ENCODE measurements around the gene DNAJA3. TPM values are rescaled to one million over a fixed set of nuclear protein-coding genes. Genes with fewer than 3 reads are reported as not detected.

The DNAJA3 gene
- total RNA-seq, 8 experiments from 2014 or later, result 28.3 to 69.4 (median 44.3) TPM

- 50 to 100% (median 100%) methylated on average over 1 of the region's 1 CpG; no CpG with 5 or more reads in 2 of the 10 experiments for WGBS, 10 experiments
- H3K27ac ChIP-seq, result no peak overlapping the region
- H3K4me3 ChIP-seq, result no peak overlapping the region
- in situ Hi-C loops (cut with MboI; ENCODE audit: low pct_unique_long_range_greater_than_20kb in 2 of 9, low sequenced_read_pairs in 9 of 9, unreplicated experiment in 9 of 9), result no loop called here
- no peaks in the 10 kb centered on the region for H3K4me1 ChIP-seq (replicated peaks in 1 of 2)
- ATAC-seq (replicated peaks in 6 of 8), result no peak
These were observed 56.3 kb downstream of the DNAJA3 start for GRCh38 chr16:4481963-4482362.

GRCh38 chr16:4486126-4486893 is 60.6 kb downstream of the DNAJA3 start:
- 73 to 100% (median 95%) methylated on average over 1 to 3 of the region's 3 CpGs; no CpG with 5 or more reads in 4 of the 10 experiments for WGBS, 10 experiments
- Histone ChIP-seq H3K4me3 (no peak overlapping the region), H3K27ac (no peak overlapping the region), H3K4me1 (replicated peaks in 1 of 2) (no peaks in the 10 kb centered on the region)
- in situ Hi-C loops (cut with MboI; ENCODE audit: low pct_unique_long_range_greater_than_20kb in 2 of 9, low sequenced_read_pairs in 9 of 9, unreplicated experiment in 9 of 9), result no loop called here
- ATAC-seq (replicated peaks in 6 of 8), result no peak

- ATAC-seq (replicated peaks in 6 of 8), result peak in 7 of 8 experiments; percentile 34 to 88 (median 58)
- in situ Hi-C loops (cut with MboI; ENCODE audit: low pct_unique_long_range_greater_than_20kb in 2 of 9, low sequenced_read_pairs in 9 of 9, unreplicated experiment in 9 of 9), result no loop called here
- 38 to 85% (median 55%) methylated on average over 2 to 4 of the region's 5 CpGs; no CpG with 5 or more reads in 2 of the 10 experiments for WGBS, 10 experiments
These were observed 62.4 kb downstream of the DNAJA3 start for GRCh38 chr16:4487955-4488498.

GRCh38 chr16:4488499-4488967 is 62.9 kb downstream of the DNAJA3 start:
- ATAC-seq (replicated peaks in 6 of 8), result no peak
- no peak overlapping the region for H3K27ac ChIP-seq
- whole genome bisulfite sequencing, 10 experiments, result 33 to 100% (median 100%) methylated on average over 1 of the region's 1 CpG; no CpG with 5 or more reads in 4 of the 10 experiments

More at GRCh38 chr16:4487955-4488498, 62.4 kb downstream of the DNAJA3 start:
- Histone ChIP-seq H3K27ac (no peak overlapping the region), H3K4me1 (replicated peaks in 1 of 2) (no peaks in the 10 kb centered on the region), H3K4me3 (no peak overlapping the region)

GRCh38 chr16:4489030-4489429 is 63.4 kb downstream of the DNAJA3 start:
- in situ Hi-C loops (cut with MboI; ENCODE audit: low pct_unique_long_range_greater_than_20kb in 2 of 9, low sequenced_read_pairs in 9 of 9, unreplicated experiment in 9 of 9), result no loop called here

More at GRCh38 chr16:4488499-4488967, 62.9 kb downstream of the DNAJA3 start:
- in situ Hi-C loops (cut with MboI; ENCODE audit: low pct_unique_long_range_greater_than_20kb in 2 of 9, low sequenced_read_pairs in 9 of 9, unreplicated experiment in 9 of 9), result no loop called here
- Histone ChIP-seq H3K4me3 (no peak overlapping the region), H3K4me1 (replicated peaks in 1 of 2) (no peaks in the 10 kb centered on the region)

GRCh38 chr16:4491898-4492297 is 66.2 kb downstream of the DNAJA3 start:
- WGBS, 10 experiments, result 87 to 100% (median 99%) methylated on average over 1 to 4 of the region's 4 CpGs; no CpG with 5 or more reads in 2 of the 10 experiments
- in situ Hi-C loops (cut with MboI; ENCODE audit: low pct_unique_long_range_greater_than_20kb in 2 of 9, low sequenced_read_pairs in 9 of 9, unreplicated experiment in 9 of 9), result no loop called here

More at GRCh38 chr16:4489030-4489429, 63.4 kb downstream of the DNAJA3 start:
- ATAC-seq (replicated peaks in 6 of 8), result no peak
- Histone ChIP-seq H3K4me3 (no peak overlapping the region), H3K4me1 (replicated peaks in 1 of 2) (no peaks in the 10 kb centered on the region), H3K27ac (no peak overlapping the region)
- 77 to 100% (median 96%) methylated on average over 1 to 5 of the region's 5 CpGs for WGBS, 10 experiments

GRCh38 chr16:4494746-4495490 is 69.2 kb downstream of the DNAJA3 start:
- Histone ChIP-seq H3K4me3 (no peak overlapping the region), H3K27ac (no peak overlapping the region), H3K4me1 (replicated peaks in 1 of 2) (no peaks in the 10 kb centered on the region)
- 43 to 100% (median 77%) methylated on average over 1 to 6 of the region's 6 CpGs; no CpG with 5 or more reads in 2 of the 10 experiments for WGBS, 10 experiments
- in situ Hi-C loops (cut with MboI; ENCODE audit: low pct_unique_long_range_greater_than_20kb in 2 of 9, low sequenced_read_pairs in 9 of 9, unreplicated experiment in 9 of 9), result no loop called here
- peak in 4 of 8 experiments; percentile 14 to 57 (median 37) for ATAC-seq (replicated peaks in 6 of 8)

More at GRCh38 chr16:4491898-4492297, 66.2 kb downstream of the DNAJA3 start:
- ATAC-seq (replicated peaks in 6 of 8), result no peak
- Histone ChIP-seq H3K4me1 (replicated peaks in 1 of 2) (no peaks in the 10 kb centered on the region), H3K4me3 (no peak overlapping the region), H3K27ac (no peak overlapping the region)

DNA sequence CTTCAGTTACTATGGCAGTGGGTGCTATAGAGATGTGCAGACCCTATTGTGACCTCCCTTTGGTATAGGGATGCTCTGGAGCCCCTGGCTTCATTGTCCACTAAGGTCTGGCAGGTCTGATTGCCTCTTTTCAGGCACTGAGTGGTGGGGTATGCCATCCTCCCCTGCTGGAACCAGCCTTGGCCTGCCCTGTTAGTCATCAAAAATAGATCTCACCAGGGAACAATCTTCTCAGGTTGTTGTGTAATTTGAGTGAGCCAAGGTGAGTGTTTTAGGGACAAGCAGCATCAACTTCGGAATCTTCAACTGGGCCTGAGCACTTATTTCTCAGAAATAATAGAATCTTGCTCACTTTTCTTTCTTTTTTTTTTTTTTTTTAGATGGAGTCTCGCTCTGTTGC is 70.1 kb downstream of the DNAJA3 start:
- WGBS, 10 experiments, result 93 to 100% (median 100%) methylated on average over 1 to 2 of the region's 2 CpGs; no CpG with 5 or more reads in 5 of the 10 experiments
- no peak for ATAC-seq (replicated peaks in 6 of 8)

GRCh38 chr16:4496305-4496704 is 70.6 kb downstream of the DNAJA3 start:
- WGBS, 10 experiments, result 17 to 100% (median 88%) methylated on average over 1 to 4 of the region's 4 CpGs; no CpG with 5 or more reads in 4 of the 10 experiments
- in situ Hi-C loops (cut with MboI; ENCODE audit: low pct_unique_long_range_greater_than_20kb in 2 of 9, low sequenced_read_pairs in 9 of 9, unreplicated experiment in 9 of 9), result no loop called here
- Histone ChIP-seq H3K27ac (no peak overlapping the region), H3K4me1 (replicated peaks in 1 of 2) (peaks cover 0 to 3% of the 10 kb centered on the region in 2 donors), H3K4me3 (no peak overlapping the region)
- peak in 3 of 8 experiments; percentile 88 to 92 (median 88) for ATAC-seq (replicated peaks in 6 of 8)

More for the DNA sequence above, 70.1 kb downstream of the DNAJA3 start:
- H3K4me1 ChIP-seq (replicated peaks in 1 of 2), result peaks cover 0 to 3% of the 10 kb centered on the region in 2 donors
- in situ Hi-C loops (cut with MboI; ENCODE audit: low pct_unique_long_range_greater_than_20kb in 2 of 9, low sequenced_read_pairs in 9 of 9, unreplicated experiment in 9 of 9), result no loop called here
- no peak overlapping the region for H3K27ac ChIP-seq
- no peak overlapping the region for H3K4me3 ChIP-seq

- no peak for ATAC-seq (replicated peaks in 6 of 8)
- H3K4me3 ChIP-seq, result no peak overlapping the region
These were observed 73.0 kb downstream of the DNAJA3 start for GRCh38 chr16:4498546-4499195.

DNA sequence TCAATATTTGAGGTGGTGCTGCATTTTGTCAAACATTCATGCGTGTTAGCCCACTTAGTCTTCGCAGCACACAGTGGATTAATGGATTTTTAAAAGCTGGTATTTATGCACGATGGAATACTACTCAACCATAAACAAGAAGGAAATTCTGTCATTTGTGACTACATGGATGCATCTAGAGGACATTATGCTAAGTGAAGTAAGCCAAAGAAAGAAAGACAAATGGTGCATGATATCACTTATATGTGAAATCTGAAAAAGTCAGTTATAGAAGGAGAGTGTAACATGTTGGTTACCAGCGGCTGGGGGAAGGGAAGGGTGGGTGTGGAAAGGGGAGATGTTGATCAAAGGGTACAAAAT is 73.5 kb downstream of the DNAJA3 start:
- no peak for ATAC-seq (replicated peaks in 6 of 8)
- H3K4me1 ChIP-seq (replicated peaks in 1 of 2), result peaks cover 0 to 3% of the 10 kb centered on the region in 2 donors
- in situ Hi-C loops (cut with MboI; ENCODE audit: low pct_unique_long_range_greater_than_20kb in 2 of 9, low sequenced_read_pairs in 9 of 9, unreplicated experiment in 9 of 9), result no loop called here
- WGBS, 10 experiments, result 80 to 100% (median 97%) methylated on average over 1 to 4 of the region's 4 CpGs; no CpG with 5 or more reads in 1 of the 10 experiments
- no peak overlapping the region for H3K4me3 ChIP-seq
- no peak overlapping the region for H3K27ac ChIP-seq

More at GRCh38 chr16:4498546-4499195, 73.0 kb downstream of the DNAJA3 start:
- Histone ChIP-seq H3K4me1 (replicated peaks in 1 of 2) (peaks cover 0 to 3% of the 10 kb centered on the region in 2 donors), H3K27ac (no peak overlapping the region)
- WGBS, 10 experiments, result 40 to 100% (median 81%) methylated on average over 1 to 7 of the region's 8 CpGs
- in situ Hi-C loops (cut with MboI; ENCODE audit: low pct_unique_long_range_greater_than_20kb in 2 of 9, low sequenced_read_pairs in 9 of 9, unreplicated experiment in 9 of 9), result no loop called here

DNA sequence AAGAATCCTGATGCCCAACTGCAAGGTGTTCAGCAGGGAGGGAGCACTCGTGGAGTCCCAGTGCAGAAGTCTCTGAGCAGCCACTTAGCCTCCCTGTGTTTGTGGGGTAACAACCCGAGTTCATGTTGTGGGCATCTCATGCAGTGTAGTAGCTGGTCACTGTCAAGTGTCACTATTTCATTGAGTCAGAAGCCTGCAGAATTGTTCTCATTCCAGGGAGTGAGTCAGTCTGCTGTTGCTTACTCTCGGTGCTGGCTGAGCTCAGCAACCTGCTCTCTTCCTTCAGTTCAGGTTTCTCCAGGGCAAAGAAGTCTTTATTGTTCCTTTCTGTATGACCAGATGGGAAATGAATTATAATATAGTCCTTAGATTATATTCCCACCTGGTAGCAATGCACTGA is 74.6 kb downstream of the DNAJA3 start:
- Histone ChIP-seq H3K4me1 (replicated peaks in 1 of 2) (peaks cover 0 to 3% of the 10 kb centered on the region in 2 donors), H3K4me3 (no peak overlapping the region), H3K27ac (no peak overlapping the region)
- in situ Hi-C loops (cut with MboI; ENCODE audit: low pct_unique_long_range_greater_than_20kb in 2 of 9, low sequenced_read_pairs in 9 of 9, unreplicated experiment in 9 of 9), result no loop called here
- peak in 7 of 8 experiments; percentile 28 to 96 (median 54) for ATAC-seq (replicated peaks in 6 of 8)
- 0 to 93% (median 52%) methylated on average over 1 to 3 of the region's 3 CpGs; no CpG with 5 or more reads in 4 of the 10 experiments for WGBS, 10 experiments

Data from motor neuron (in vitro differentiated cells).